ENCODE data around the gene CTPS2. TPM values are rescaled to one million over a fixed set of nuclear protein-coding genes. Genes with fewer than 3 reads are reported as not detected.
"Not testable (repeated sequence)": the region's sequence is repeated elsewhere in the genome, so short reads cannot be mapped to it uniquely, and the experiment has no call there.

Gene CTPS2
- total RNA-seq, 1 donor, result 12.0 TPM

GRCh38 chrX:16633754-16634153, 78.7 kb downstream of the CTPS2 start:
- no peak overlapping the region for H3K4me3 ChIP-seq (ENCODE audit: low read depth, low read length)
- TF ChIP-seq CTCF (IDR thresholded peaks at IDR 0.05; ENCODE audit: insufficient read depth, low read length), result no peak
- peak; percentile 53 for DNase-seq (ENCODE audit: low read depth)

DNA sequence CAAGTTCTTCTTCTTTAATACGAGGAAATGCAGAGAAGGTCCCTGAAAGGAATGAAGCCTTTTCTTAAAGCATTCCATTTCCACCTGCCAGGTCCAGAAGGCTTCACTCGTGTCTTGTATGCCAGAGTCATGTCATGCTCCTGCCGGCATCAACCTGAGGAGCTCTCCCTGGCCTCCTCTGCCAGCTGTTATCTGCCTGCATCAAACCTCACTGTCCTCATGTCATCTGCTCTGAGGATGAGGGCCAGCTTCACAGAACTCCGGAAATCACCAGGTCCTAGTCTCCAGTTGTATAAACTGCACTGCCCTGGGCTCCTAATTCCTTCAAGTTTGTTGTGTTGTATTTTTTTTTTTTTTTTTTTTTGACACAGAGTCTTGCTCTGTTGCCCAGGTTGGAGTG, 82.6 kb downstream of the CTPS2 start:
- no peak for TF ChIP-seq CTCF (IDR thresholded peaks at IDR 0.05; ENCODE audit: insufficient read depth, low read length)
- no peak for DNase-seq (ENCODE audit: low read depth)

GRCh38 chrX:16628946-16629595, 83.4 kb downstream of the CTPS2 start:
- no peak overlapping the region for H3K4me3 ChIP-seq (ENCODE audit: low read depth, low read length)
- no peak for DNase-seq (ENCODE audit: low read depth)
- TF ChIP-seq CTCF (IDR thresholded peaks at IDR 0.05; ENCODE audit: insufficient read depth, low read length), result no peak

More for the DNA sequence above, 82.6 kb downstream of the CTPS2 start:
- no peak overlapping the region for H3K4me3 ChIP-seq (ENCODE audit: low read depth, low read length)

DNA sequence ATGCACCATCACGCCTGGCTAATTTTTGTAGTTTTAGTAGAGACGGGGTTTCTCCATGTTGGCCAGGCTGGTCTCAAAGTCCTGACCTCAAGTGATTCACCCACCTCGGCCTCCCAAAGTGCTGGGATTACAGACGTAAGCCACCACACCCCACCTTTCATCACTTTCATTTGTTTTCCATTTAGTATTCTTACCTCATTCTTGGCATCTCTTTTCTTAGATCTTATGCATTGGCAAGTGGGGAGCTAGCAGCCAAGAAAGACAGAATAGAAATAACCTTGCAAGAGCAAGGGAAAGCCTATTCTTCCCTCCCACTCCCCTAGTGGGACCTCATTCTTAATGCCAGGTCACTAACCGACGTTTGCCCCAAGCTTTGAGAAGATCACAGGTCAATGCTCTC, 84.0 kb downstream of the CTPS2 start:
- not testable (repeated sequence) for H3K4me3 ChIP-seq (ENCODE audit: low read depth, low read length)
- DNase-seq (ENCODE audit: low read depth), result peak; percentile 70

- no peak overlapping the region for H3K4me3 ChIP-seq (ENCODE audit: low read depth, low read length)
- no peak for DNase-seq (ENCODE audit: low read depth)
- no peak for TF ChIP-seq CTCF (IDR thresholded peaks at IDR 0.05; ENCODE audit: insufficient read depth, low read length)
These were observed 93.4 kb downstream of the CTPS2 start for GRCh38 chrX:16619024-16619423.

GRCh38 chrX:16618422-16618821, 94.0 kb downstream of the CTPS2 start:
- TF ChIP-seq CTCF (IDR thresholded peaks at IDR 0.05; ENCODE audit: insufficient read depth, low read length), result no peak
- no peak overlapping the region for H3K4me3 ChIP-seq (ENCODE audit: low read depth, low read length)
- DNase-seq (ENCODE audit: low read depth), result no peak

DNA sequence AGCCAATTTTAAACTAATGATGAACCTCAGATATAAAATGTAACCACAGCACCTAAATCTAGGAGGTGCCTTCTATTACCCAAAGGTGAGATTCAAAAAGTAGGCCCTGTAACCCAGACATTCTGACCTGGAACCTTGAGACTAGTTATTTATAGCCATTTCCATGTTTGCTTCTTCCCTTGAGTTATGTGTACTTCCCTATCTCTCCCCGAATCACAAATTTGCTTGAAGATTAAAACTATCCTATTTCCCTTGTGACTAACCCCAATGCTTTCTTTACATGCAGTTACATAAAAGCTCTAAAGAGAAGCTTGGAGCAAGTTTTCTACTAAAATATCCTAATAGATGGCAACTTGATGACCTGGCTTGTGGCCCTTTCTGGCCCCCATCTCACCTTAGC, 95.1 kb downstream of the CTPS2 start:
- TF ChIP-seq CTCF (IDR thresholded peaks at IDR 0.05; ENCODE audit: insufficient read depth, low read length), result no peak
- H3K4me3 ChIP-seq (ENCODE audit: low read depth, low read length), result no peak overlapping the region
- no peak for DNase-seq (ENCODE audit: low read depth)

All from fibroblast of the aortic adventitia (primary cell).